ENCODE results near the gene MIPOL1.

DNA sequence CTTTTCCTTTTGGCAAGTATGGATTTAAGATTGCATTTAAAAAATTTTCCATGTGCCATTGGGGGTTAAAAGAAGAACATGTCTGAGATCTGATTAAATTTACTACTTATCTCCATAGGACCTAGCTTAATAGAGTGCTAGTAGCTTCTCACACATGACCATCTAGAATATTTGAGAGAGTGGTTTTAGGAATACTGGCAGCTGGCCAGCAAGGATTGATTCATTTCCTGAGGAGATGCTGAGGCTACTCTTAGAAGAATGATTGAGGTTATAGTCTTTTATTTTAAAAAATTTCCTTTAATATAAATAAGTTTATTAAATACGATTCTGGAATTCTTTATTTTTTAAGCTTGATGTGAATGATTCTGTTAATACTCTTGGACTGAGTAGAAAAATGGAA, 56.2 kb downstream of the MIPOL1 start:
- no peak for TF ChIP-seq POLR2A (IDR thresholded peaks at IDR 0.05)
- TF ChIP-seq, protein P1, sequence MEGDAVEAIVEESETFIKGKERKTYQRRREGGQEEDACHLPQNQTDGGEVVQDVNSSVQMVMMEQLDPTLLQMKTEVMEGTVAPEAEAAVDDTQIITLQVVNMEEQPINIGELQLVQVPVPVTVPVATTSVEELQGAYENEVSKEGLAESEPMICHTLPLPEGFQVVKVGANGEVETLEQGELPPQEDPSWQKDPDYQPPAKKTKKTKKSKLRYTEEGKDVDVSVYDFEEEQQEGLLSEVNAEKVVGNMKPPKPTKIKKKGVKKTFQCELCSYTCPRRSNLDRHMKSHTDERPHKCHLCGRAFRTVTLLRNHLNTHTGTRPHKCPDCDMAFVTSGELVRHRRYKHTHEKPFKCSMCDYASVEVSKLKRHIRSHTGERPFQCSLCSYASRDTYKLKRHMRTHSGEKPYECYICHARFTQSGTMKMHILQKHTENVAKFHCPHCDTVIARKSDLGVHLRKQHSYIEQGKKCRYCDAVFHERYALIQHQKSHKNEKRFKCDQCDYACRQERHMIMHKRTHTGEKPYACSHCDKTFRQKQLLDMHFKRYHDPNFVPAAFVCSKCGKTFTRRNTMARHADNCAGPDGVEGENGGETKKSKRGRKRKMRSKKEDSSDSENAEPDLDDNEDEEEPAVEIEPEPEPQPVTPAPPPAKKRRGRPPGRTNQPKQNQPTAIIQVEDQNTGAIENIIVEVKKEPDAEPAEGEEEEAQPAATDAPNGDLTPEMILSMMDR (IDR thresholded peaks at IDR 0.05): no peak
